Measurements from ENCODE around the gene ADGRF3.

The ADGRF3 gene

GRCh38 chr2:26302846-26303245, 43.7 kb downstream of the ADGRF3 start:
- no peak overlapping the region for H3K4me3 ChIP-seq (ENCODE audit: low read depth, low read length)
- no peak for TF ChIP-seq CTCF (IDR thresholded peaks at IDR 0.05; ENCODE audit: low read depth, low read length)

DNA sequence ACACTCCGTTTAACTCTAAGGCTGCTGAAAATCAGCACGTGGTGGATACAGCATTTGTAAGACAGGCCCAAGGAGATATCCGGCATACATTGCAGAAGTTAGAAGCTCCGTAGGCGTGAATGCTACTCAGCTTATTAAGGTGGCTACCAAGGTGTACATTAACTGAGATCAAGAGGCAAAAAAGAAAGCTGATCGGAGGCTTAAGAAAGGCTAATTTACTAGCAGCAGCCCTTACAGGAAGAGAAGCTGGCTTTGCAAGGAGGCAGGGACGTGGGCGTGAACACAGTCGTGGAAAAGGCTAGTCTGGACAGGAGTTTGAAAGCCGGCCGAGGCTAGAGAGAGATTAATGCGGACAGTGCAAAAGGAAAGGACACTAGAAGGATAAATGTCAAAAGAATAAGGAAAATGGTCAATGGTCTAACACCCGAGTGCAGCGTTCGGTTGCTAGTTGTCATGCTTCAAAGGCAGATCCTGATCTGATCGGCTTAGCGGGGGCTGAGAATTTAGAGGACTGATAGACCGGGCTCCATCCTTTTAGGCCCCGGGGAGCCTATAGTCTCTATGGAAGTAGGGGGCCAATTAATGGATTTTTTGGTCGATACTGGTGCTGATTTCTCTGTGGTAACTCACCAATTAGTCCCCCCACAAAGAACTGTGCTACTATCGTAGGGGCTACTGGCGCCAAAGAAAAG, 46.2 kb downstream of the ADGRF3 start:
- no peak for TF ChIP-seq CTCF (IDR thresholded peaks at IDR 0.05; ENCODE audit: low read depth, low read length)
- H3K4me3 ChIP-seq (ENCODE audit: low read depth, low read length), result peak overlapping the region; percentile 61

- peak overlapping the region; percentile 61 for H3K4me3 ChIP-seq (ENCODE audit: low read depth, low read length)
- no peak for TF ChIP-seq CTCF (IDR thresholded peaks at IDR 0.05; ENCODE audit: low read depth, low read length)
Observed at GRCh38 chr2:26299471-26300101, 47.0 kb downstream of the ADGRF3 start.

DNA sequence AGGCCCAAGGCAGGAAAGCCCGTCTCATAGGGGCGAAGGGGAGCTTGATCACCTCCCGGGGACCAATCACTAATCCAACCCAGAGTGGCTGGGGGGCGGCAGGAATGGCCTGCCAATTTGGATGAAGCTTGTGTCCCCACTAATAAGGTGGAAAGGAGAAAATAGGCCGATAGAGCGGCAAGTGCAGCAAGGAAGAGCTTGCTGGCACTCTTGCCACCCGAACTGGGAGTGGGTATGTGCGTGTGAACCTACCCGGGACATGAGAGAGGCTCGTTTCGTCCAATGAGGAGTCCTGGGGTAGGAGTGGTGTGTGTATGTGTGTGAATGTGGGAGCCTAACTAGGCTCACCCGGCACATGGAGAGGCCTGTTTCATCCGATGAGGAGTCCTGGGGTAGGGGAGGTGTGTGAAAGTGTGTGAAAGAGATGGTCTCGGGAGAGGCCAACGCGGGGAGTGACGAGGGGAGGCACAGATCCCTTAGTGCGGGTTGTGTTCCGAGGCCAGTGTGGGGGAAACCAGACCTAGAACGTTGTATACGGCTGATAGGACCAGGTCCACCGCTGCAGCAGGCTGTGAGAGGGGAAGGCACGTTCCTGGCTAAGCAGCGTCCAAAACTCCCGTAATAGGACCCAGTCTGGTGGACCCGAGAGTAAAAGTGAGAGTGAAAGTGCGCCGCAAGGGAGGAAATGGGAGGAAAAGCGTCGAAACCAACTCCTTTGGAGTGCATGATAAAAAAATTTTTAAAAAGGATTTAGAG, 47.8 kb downstream of the ADGRF3 start:
- TF ChIP-seq CTCF (IDR thresholded peaks at IDR 0.05; ENCODE audit: low read depth, low read length), result no peak
- H3K4me3 ChIP-seq (ENCODE audit: low read depth, low read length), result peak overlapping the region; percentile 61

- TF ChIP-seq CTCF (IDR thresholded peaks at IDR 0.05; ENCODE audit: low read depth, low read length), result no peak
- H3K4me3 ChIP-seq (ENCODE audit: low read depth, low read length), result no peak overlapping the region
Observed at GRCh38 chr2:26298286-26298637, 48.3 kb downstream of the ADGRF3 start.

DNA sequence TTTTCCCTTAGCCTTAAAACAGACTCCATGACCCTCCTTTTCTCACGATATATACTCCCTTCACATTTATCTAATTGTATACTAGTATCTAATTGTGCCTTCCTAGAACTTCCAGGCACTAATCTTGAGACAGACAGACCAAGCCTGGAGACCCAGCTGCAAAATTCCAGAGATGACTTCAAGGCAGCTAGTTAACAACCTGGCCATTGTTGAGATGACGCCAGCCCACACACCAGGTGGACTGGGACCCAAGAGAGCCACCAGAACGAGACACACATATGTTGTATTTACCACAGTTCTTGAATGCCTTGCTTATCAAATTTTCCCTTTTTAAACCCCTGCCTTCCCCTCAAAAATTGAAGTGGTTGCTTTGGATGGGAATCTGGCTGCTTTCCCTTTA, 49.5 kb downstream of the ADGRF3 start:
- no peak overlapping the region for H3K4me3 ChIP-seq (ENCODE audit: low read depth, low read length)
- TF ChIP-seq CTCF (IDR thresholded peaks at IDR 0.05; ENCODE audit: low read depth, low read length), result no peak

- no peak for TF ChIP-seq CTCF (IDR thresholded peaks at IDR 0.05; ENCODE audit: low read depth, low read length)
- H3K4me3 ChIP-seq (ENCODE audit: low read depth, low read length), result no peak overlapping the region
Observed at GRCh38 chr2:26295511-26295910, 51.1 kb downstream of the ADGRF3 start.
